ACC112 (cell line): ENCODE measurements around the gene DHCR7.

Experiments used
- H2AFZ ChIP-seq: fragments of 200-600 bp; sonication (generic); one replicate; pipeline ENCODE4 v1.6.0; 2017; ENCODE audit warnings: antibody characterized with exemption, low read length; ENCODE audit not compliant: unreplicated experiment
- H3K27ac ChIP-seq: fragments of 200-600 bp; sonication (generic); 2 replicates; pipeline ENCODE4 v1.5.1; 2014; ENCODE audit warnings: low read depth, mild to moderate bottlenecking, antibody characterized with exemption, low read length, moderate library complexity
- H3K27me3 ChIP-seq: fragments of 200-600 bp; sonication (generic); 2 replicates; pipeline ENCODE4 v1.6.1; 2014; ENCODE audit warnings: mild to moderate bottlenecking, antibody characterized with exemption, low read length, moderate library complexity, mixed read lengths; ENCODE audit not compliant: insufficient read depth
- H3K36me3 ChIP-seq: fragments of 200-600 bp; sonication (generic); 2 replicates; pipeline ENCODE4 v1.6.1; 2016; ENCODE audit warnings: mild to moderate bottlenecking, antibody characterized with exemption, low read length, moderate library complexity, mixed read lengths; ENCODE audit not compliant: insufficient read depth
- H3K4me1 ChIP-seq: fragments of 200-600 bp; sonication (generic); one replicate; pipeline ENCODE4 v1.6.1; 2016; ENCODE audit warnings: low read length, mixed read lengths; ENCODE audit not compliant: insufficient read depth, unreplicated experiment, control insufficient read depth
- H3K4me3 ChIP-seq: fragments of 200-600 bp; sonication (generic); 2 replicates; pipeline ENCODE4 v1.5.1; 2014; ENCODE audit warnings: mild to moderate bottlenecking, low read depth, low read length
- H3K79me2 ChIP-seq: fragments of 200-600 bp; sonication (generic); one replicate; pipeline ENCODE4 v1.6.0; 2016; ENCODE audit warnings: low read length; ENCODE audit not compliant: control insufficient read depth, unreplicated experiment, insufficient read depth

DHCR7 gene

GRCh38 chr11:71476926-71477640 lies 28.9 kb upstream of the DHCR7 start:
- Histone ChIP-seq H3K36me3 (peaks cover 16% of the 10 kb centered on the region; the same call in 1 of the 2 replicates), H2AFZ (no peak overlapping the region), H3K4me3 (no peak overlapping the region), H3K4me1 (no peaks in the 10 kb centered on the region), H3K79me2 (no peaks in the 10 kb centered on the region), H3K27me3 (no peaks in the 10 kb centered on the region), H3K27ac (no peak overlapping the region)

DNA sequence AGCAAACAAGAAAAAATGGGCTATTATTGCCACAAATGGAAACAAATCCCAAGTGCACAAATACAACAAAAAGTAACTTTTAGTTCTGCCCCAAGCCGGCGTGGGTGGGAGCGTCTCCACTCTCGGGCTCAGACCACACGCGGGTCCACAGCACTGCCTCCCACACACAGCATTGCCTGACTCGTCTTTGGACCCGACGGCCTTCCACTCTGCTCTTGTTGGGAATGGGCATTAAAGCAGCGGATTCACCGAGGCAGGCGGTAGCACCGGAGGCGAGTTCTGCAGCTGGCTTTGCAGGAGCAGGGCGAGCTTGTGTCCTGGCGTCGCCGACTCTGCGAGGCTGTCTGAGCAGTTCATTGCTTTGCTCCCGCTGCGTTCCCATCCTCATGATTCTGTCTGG lies 27.8 kb upstream of the DHCR7 start:
- Histone ChIP-seq H3K27me3 (no peaks in the 10 kb centered on the region), H3K27ac (no peak overlapping the region), H3K4me3 (no peak overlapping the region), H3K4me1 (no peaks in the 10 kb centered on the region), H2AFZ (no peak overlapping the region), H3K36me3 (peaks cover 16% of the 10 kb centered on the region; the same call in 1 of the 2 replicates), H3K79me2 (no peaks in the 10 kb centered on the region)

DNA sequence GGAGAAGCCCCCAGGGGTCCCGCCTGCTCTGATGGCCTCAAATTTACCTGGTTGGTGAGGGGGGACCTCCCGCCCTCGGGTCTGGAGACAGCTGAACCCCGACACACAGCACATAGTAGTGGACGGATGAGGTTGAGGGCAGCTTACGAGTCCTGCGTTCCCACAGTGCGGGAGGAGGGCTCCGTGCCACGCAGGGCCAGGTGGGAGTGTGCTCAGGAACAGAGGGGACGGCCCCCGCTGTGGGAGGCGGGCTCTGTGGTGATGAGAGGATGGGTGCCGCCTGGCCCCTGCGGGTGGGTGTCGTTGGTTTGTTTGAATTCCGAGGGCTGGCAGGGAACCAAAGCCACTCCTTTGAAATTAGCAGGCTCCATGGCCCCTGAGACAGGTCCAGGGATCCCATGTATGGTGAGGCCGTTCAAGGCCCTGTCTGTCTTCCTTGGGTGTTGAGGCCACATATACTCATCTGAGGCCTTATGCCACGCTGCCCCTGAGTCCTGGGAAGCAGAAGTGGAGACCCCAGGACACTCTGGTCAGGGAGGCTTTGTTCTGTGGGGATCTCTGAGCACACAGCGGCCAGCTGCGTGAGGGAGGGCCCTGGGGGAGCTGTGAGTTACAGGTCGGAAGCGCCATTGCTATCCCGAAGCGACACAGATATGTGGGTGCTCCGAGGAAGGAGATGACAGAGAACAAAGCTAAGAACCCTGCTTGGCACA lies 26.7 kb upstream of the DHCR7 start:
- H3K27me3 ChIP-seq, result no peaks in the 10 kb centered on the region
- no peaks in the 10 kb centered on the region for H3K79me2 ChIP-seq
- no peak overlapping the region for H3K27ac ChIP-seq
- peaks cover 16% of the 10 kb centered on the region; the same call in 1 of the 2 replicates for H3K36me3 ChIP-seq
- no peak overlapping the region for H2AFZ ChIP-seq
- H3K4me1 ChIP-seq, result no peaks in the 10 kb centered on the region
- no peak overlapping the region for H3K4me3 ChIP-seq

DNA sequence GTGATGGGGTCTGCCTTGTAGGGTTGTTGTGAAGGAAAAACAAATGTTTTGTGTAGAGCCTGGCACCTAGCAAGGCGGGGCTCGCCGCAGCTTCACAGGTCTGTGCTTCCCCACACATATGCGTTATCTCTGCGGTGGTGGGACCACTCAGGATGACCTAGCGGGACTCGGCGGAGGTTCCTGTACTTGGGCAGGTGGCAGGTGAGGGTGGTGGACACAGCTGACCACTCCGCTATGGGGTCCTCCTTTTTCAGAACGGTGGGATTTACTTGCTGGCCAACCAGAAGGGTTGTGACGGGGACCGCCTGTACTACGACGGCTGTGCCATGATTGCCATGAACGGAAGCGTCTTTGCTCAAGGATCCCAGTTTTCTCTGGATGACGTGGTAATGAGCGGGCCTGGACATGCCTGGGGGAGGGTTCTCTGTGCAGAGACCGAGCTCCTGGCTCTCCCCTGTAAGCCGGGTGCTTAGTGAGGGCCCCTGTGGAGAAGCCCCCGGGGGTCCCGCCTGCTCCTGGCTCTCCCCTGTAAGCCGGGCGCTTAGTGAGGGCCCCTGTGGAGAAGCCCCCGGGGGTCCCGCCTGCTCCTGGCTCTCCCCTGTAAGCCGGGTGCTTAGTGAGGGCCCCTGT lies 26.1 kb upstream of the DHCR7 start:
- H3K36me3 ChIP-seq, result peaks cover 11% of the 10 kb centered on the region; the same call in 1 of the 2 replicates
- no peaks in the 10 kb centered on the region for H3K79me2 ChIP-seq
- no peaks in the 10 kb centered on the region for H3K4me1 ChIP-seq
- no peak overlapping the region for H3K27ac ChIP-seq
- no peak overlapping the region for H3K4me3 ChIP-seq
- no peaks in the 10 kb centered on the region for H3K27me3 ChIP-seq
- no peak overlapping the region for H2AFZ ChIP-seq

DNA sequence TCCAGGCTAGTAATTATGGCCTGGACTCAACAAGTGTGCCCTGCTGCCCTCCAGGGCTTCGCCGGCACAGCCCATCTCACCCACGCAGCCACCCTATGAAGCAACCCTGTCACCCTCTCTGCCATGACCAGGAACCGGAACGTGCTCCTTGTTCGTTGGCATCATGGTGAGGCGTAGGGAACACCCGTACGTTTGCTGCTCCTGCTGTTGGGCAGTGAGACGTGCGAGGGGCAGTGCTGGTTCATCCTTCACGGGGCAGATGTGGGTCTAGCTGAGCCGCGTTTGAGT lies 25.5 kb upstream of the DHCR7 start:
- no peaks in the 10 kb centered on the region for H3K27me3 ChIP-seq
- H3K36me3 ChIP-seq, result peaks cover 11% of the 10 kb centered on the region; the same call in 1 of the 2 replicates
- H3K4me3 ChIP-seq, result no peak overlapping the region
- no peak overlapping the region for H3K27ac ChIP-seq
- H2AFZ ChIP-seq, result no peak overlapping the region
- no peaks in the 10 kb centered on the region for H3K4me1 ChIP-seq
- no peaks in the 10 kb centered on the region for H3K79me2 ChIP-seq

DNA sequence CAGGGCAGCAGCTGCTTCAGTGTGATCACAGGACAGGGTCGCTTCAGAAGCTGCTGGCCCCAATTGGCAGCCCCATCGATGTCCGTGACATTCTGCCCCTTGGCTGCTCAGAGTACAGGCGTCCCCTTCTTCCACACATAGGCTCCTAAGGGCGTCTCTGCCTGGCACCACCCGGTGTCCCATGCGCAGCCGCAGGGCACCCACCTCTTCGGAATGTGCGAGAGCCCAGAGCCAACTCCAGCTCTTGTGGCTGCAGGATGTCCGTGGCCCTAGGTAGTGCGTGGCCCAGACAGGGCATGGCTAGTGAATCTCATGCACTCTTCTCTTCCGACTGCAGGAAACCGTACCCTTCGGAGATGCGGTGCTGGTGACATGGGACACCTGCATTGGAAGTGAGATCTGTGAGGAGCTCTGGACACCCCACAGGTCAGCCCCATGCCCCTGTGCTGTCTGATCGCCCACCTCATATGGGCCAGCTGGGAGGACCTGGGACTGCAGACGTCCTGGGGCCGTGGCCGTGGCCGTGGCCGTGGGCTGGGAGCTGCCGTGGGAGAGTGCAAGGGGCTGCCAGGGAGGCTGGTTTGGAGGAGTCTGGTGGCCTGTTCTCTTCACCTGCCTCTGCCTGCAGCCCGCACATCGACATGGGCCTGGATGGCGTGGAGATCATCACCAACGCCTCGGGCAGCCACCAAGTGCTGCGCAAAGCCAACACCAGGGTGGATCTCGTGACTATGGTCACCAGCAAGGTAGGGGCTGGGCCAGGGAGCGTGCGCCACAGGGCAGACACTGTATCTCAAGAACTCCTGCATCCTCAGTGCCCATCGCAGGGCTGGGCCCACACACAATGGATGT lies 25.0 kb upstream of the DHCR7 start:
- Histone ChIP-seq H3K27ac (no peak overlapping the region), H3K36me3 (peaks cover 11% of the 10 kb centered on the region; the same call in 1 of the 2 replicates), H3K79me2 (no peaks in the 10 kb centered on the region), H3K27me3 (no peaks in the 10 kb centered on the region), H3K4me3 (no peak overlapping the region), H3K4me1 (no peaks in the 10 kb centered on the region), H2AFZ (no peak overlapping the region)

DNA sequence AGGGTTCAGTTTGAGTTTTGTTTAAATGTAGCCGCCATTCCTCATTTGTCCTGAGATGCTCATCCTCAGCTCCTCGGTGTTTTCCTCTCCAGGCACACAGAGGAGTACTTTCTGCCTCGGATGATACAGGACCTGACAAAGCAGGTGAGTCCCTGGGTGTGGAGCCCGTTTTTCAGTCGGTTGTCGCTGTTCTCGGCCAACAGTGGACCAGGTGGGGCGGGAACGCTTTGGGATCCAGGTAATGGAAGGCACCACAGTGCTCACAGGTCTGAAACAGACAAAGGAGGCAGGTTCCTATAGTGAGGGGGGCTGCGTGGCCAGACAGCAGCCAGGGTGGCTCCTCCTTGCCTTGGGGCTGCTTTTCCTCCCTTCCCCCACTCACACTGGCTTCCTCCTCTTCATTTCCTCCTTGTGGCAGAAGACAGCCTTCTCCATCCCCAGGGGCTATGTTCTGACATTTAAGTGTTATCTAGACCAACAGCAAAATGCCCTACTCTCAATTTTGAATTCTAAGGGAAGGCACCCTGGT lies 24.2 kb upstream of the DHCR7 start:
- Histone ChIP-seq H3K36me3 (peaks cover 11% of the 10 kb centered on the region; the same call in 1 of the 2 replicates), H3K79me2 (no peaks in the 10 kb centered on the region), H3K27me3 (no peaks in the 10 kb centered on the region), H3K4me1 (no peaks in the 10 kb centered on the region), H3K27ac (no peak overlapping the region), H2AFZ (no peak overlapping the region), H3K4me3 (no peak overlapping the region)

- Histone ChIP-seq H3K36me3 (peaks cover 7% of the 10 kb centered on the region; the same call in 1 of the 2 replicates), H3K4me1 (no peaks in the 10 kb centered on the region), H2AFZ (no peak overlapping the region)
Observed at GRCh38 chr11:71470946-71471345, 22.8 kb upstream of the DHCR7 start.

DNA sequence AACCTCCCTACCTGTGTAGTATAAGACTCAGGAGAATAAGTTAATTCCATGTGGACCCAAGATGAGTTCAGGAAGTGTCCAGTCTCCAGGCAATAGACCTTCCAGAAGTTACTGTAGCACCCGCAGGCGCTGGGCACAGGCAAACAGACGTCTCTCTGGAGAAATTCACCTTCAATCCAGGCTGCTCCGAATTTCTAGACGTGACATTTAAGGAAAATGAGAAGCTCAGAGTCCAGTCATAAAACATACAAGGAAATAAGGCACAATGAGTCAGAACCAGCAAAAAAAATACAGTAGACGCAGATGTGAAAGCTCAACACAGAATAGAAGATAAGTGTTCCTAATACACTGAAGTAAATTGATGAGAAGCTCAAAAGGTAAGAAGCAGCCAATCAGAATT lies 19.0 kb upstream of the DHCR7 start:
- Histone ChIP-seq H3K4me3 (no peak overlapping the region), H3K79me2 (no peaks in the 10 kb centered on the region), H3K4me1 (no peaks in the 10 kb centered on the region), H3K36me3 (no peaks in the 10 kb centered on the region; the same call in 1 of the 2 replicates), H3K27me3 (no peaks in the 10 kb centered on the region), H2AFZ (no peak overlapping the region), H3K27ac (no peak overlapping the region)

More at GRCh38 chr11:71470946-71471345, 22.8 kb upstream of the DHCR7 start:
- Histone ChIP-seq H3K79me2 (no peaks in the 10 kb centered on the region), H3K27ac (no peak overlapping the region), H3K27me3 (no peaks in the 10 kb centered on the region), H3K4me3 (no peak overlapping the region)

DNA sequence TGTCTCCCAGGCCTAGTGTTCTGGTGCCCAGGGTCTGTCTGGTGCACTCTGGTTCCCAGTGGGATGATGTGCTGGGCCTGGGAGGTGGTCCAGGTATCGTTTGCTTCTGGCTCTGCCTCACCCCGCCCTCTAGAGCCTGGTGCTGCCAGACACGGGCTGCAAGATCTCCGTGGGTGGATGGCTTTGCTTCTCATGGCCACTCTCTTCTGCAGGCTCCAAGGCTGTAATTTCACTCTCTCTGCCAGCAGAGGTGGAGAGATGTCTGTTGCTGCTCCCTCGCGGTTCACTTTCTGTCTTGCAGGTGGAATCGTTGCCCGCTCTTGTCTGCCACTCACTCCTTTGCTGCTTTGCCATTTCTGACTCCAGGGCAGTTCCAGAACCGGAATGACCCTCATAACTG lies 18.2 kb upstream of the DHCR7 start:
- Histone ChIP-seq H3K4me3 (no peak overlapping the region), H3K79me2 (no peaks in the 10 kb centered on the region), H3K27ac (no peak overlapping the region), H3K4me1 (no peaks in the 10 kb centered on the region), H2AFZ (no peak overlapping the region), H3K27me3 (no peaks in the 10 kb centered on the region), H3K36me3 (no peaks in the 10 kb centered on the region; the same call in 1 of the 2 replicates)
